CD1c-positive myeloid dendritic cell (primary cell): ENCODE results near the gene SMIM44.
A peak's percentile ranks its signal among the peaks of the same experiment; 100 is the strongest.

Experiments
- DNase-seq: peaks from one replicate; pipeline ENCODE4 v3.0.0-alpha.2; 2016; ENCODE audit errors: extremely low spot score

Gene SMIM44

DNA sequence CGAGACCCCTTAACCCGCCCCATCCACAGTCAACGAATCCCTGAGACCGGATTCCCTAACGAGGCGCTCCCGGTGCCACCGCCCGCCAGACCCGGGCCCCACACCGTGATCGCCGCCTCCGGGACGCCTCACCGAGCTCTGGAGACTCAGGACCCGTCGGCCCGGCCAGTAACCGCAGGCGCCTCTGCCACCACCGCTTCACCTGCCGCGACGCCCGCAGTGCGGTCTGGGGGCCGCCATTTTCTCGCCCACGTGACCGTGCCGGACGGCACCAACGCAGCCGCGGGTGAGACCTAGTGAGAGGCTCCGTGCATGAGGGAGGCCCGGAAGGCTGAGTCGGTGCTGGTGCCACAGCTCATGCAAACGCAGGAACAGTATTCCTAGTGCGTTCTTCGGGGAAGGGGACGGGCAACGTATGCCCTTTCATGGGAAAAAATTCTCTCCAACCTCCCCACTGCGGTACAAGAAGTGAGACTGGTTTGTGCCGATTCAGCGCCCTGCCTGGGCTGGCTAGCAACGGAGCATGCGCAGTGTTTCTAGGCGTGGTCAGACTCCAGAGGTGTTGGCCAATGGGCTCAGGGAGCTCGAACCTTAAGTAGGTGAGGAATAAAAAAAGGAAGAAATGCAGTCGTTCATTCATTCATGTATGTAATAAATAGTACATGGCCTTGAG, 17.3 kb upstream of the SMIM44 start, which contains the start of gene DOHH:
TSS of gene DOHH (minus strand) at position 246 of the 673 bp plus-strand sequence. CDS start 3,860 bp downstream, outside the sequence.
- peak; percentile 98 for DNase-seq

DNA sequence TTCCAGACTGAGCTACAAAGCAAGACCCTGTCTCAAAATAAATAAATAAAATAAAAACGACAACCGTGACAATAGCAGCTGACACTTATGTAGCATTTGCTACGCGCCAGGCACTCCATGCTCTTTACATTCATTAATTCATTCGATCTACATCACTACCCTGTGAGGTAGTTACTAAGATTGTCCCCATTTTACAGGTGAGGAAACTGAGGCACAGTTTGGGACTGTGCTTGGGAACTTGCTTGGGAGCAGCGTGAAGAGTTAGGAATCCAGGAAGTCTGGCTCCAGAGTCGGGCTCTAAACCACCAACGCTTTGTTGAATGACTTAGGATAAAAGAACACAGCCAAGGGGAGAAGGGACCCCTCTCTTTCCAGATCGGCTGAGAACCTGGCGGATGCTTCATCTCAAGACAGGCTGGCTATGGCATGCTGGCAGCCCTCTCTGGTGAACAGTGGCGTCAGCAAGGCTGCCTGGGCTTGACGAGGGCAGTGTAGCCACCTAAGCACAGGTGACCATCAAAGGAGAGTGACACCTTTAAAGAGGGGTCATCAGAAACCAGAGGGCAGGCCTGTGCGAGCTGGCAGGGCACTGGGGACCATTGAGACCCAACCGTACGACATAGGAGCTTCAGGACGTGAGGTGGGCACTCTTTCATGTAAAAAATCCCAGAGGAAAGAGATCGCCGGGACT, 16.6 kb upstream of the SMIM44 start:
- no peak for DNase-seq

DNA sequence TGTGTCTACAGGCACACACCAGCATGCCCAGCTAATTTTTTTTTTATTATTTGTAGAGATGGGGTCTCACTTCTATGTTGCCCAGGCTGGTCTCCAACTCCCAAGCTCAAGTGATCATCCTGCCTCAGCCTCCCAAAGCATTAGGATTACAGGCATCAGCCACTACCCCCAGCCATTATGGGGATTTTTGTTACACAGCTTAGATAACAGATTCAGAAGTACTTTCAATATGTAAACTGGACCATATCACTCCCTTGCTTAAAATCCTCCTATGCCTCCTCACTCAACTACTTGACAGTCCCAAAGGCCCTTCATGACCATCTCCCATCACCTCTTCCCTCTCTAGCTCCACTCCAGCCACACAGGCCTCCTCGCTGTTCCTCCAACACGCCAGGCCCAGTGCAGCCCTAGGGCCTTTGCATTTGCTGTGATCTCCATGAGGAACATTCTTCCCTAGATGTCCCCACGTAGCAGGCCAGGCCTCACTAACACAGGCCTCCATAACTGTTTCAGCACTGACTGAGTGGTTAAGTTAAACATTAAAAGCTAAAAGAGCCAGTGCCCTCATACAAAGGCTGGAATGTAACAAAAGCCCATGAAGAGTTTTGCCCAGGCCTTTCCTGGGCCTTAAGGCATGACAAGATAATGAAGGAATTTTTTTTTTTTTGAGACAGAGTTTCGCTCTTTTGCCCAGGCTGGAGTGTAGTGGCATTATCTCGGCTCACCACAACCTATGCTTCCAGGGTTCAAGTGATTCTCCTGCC, 14.7 kb upstream of the SMIM44 start:
- DNase-seq: no peak

DNA sequence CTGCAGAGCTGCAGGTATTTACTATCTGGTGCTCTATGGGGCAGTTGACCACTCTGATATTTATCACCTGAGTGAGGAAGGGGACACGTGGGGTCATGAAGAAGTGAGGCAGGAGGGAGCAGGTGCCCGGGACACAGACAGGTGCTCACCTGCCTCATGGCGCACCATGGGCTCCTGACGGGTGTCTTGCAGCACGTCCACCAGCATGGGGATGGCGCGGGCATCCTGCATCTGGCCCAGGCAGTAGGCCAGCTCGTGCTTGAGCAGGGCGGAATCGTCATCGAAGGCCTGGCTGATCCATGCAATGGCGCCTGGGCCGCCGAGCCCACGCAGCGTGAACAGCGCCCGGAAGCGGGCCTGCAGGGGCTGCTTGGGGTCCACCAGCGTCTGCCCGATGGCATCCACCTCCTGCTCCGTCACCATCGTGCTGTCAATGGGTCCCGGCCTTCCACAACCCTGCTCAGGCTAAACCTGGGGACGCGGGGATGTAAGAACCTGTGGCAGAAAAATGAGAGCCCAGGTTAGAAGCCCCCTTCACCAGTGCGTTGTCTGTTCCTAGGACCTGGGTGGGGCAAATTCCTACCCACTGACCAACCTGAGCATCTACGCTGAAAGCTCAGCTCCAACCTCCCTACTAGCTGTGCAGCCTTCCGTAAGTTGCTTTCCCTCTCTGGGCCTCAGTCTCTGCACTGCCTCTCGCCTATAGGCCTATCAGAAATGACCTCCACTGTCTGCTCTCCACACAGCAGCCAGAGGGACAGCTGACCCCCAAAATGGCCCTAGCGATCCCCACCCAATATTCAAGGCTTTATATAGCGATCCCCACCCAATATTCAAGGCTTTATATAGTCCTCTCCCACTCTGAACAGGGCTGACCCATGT, 13.4 kb upstream of the SMIM44 start:
- DNase-seq: no peak

DNA sequence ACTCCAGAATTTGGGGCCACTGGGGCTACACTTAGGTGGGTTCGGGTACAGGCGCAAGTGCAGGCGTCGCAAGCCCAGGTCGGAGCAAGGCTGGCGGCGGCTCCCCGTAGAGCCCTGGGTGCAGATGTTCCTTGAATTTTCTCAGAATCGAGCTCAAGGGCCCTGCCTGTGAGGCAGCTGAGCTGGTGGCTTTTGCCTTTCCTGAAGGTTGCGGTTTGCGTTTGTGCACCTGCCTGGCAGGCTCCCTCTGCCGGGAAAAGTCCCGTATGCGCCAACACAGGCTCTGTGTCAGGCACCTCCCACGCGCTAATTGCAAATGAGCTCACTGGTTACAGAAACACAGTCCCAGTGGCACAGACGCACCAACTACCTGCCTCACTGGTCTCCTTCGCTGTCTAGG, 11.3 kb upstream of the SMIM44 start:
- DNase-seq: no peak

DNA sequence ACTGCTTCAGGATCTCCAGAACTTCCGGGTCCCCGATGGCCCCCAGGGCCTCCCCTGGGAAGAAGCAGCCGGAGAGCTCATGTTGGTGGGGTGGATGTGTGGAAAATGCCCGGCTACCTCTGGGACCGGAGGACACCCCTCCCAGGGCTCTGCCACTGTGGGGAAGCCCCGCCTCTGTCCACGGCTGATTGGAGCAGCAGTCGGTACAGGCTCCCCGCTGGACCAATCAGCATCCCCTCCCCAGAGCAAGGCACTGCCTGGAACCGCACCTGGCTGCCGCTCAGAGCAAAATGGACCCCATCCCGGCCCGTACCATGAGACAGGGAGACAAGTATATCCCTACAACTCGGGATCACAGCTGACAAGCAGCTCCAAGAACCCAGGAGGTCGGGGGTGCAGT, 10.8 kb upstream of the SMIM44 start:
- DNase-seq: no peak

DNA sequence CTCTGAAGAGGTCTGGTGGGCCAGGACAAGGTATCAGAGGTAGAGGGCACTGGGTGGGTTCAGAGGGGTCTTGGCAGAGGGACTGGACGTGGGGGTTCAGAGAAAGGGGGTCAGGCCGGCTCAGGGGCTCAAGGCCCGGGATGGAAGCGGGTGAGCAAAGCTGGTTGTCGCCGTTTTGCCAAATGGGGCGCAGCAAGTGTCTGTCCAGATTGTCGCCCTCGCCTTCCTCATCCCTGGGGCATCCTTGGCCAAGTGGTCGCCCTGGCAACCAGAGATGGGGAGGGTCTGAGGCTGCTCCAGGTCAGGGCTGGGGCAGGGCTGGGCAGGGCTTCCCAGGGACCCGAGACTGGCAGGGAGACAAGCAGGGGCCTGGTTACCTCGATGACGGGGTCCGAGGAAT, 10.4 kb upstream of the SMIM44 start:
- DNase-seq: no peak

DNA sequence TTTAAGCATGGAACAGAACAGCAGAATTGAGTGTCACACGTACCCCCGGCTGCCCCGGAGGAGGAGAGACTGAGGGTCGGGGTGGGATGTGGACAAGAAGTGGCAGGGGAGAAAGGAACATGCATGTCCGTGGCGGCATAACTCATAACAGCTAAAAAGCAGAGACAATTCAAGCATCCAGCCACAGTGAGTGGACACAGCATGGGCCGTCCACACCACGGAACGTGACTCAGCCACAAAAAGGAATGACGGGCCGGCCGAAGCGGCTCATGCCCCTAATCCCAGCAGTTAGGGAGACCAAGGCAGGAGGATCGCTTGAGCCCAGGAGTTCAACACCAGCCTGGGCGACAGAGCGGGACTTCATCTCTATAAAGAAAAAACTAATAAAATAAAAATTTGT, 9.7 kb upstream of the SMIM44 start:
- DNase-seq: no peak

DNA sequence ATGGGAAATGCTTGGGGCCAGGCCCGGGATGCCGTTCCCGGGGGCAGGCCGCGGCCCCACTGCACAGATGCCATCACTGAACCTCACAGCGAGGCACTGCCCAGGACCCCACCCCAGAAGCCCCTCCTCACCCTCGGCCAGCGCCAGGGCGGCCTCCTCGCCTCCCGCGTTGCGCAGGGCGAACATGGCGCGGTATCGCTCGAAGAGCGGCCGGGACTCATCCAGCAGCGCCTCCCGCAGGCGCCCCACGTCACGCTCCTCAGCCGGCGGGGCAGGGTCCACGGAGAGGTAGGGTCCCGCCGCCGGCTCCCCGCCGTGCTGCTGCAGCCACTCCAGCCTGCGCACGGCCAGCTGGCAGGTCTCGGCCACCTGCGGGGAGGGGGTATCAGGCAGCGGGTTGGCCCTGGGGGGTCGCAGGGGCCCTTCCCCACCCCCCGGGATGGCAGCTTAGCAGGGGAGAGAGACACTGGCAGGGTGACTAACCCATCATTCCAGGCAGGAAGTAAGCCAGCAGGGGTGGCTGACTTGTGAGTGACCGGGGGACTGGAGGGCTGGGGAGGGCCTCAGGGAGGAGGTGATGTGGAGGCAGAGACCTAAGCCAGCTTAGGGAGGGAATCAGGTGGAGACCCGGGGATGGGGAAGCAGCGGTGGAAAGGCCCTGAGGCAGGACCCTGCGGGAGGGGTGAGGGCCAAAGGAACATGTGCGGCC, 9.0 kb upstream of the SMIM44 start:
- no peak for DNase-seq

DNA sequence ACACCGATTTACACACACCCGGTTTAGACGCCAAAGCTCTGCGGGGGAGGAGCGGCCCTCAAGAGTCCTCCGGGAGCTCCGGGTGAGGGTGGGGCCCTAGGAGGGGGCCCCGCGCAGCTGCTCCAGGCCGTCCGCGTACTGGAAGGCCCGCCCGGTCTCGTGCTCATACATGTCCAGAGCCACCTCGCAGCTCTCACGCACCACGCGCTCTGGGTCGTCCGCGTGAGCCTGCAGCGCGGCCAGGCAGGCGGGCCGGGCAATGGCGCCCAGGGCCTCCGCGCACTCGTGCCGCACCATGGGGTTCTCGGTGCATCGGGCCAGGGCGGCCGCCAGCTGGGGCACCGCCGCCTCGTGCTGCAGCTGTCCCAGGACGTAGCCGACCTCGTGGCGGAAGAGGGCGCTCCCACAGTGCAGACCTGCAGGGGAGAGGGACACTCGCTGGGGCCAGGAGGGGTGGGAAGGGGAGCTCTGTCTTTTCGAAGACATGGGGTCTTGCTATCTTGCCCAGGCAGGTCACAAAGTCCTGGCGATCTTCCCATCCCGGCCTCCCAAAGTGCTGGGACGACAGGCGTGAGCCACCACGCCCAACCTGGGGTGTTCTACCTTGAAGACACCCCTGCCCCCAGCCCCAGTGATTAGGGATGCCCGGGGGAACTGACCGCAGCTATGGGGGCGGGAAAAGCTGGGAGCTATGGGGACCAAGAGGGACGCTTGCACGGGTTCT, 8.3 kb upstream of the SMIM44 start:
- DNase-seq: no peak

DNA sequence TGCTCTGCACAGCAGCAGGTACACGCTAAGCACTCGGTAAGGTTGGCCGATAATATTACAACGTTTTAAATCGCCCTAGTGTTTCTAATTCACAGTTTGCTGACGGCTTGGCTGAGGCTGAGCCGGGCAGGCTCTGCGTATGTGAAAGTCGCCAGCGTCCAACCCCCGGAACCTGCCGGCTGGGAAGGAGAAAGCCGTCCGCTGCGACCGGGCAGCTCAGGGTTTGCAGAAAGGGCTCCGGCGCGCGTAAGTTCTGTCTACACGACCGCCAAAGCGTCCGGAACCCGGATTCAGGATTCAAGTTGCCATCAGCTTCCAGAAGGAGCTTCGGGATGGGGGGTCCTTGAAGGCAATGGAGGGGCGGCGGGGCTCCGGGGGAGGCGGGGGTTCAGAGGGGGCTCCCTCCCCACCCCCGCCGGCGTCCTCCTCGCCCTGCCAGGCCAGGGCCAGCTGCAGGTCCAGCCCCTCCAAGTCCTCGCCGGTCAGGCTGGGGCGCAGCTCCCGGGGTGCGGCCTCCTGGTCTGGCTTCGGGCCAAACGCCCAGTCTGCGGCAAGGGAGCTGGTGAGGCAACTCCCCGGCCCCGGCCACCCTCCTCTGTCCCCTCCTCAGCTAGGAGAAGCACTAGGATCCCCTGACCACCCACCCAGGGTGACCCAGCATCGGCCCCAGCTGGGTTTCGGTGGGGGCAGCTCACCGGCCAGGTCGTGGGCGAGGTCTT, 575 bp downstream of the SMIM44 start:
- DNase-seq: no peak

DNA sequence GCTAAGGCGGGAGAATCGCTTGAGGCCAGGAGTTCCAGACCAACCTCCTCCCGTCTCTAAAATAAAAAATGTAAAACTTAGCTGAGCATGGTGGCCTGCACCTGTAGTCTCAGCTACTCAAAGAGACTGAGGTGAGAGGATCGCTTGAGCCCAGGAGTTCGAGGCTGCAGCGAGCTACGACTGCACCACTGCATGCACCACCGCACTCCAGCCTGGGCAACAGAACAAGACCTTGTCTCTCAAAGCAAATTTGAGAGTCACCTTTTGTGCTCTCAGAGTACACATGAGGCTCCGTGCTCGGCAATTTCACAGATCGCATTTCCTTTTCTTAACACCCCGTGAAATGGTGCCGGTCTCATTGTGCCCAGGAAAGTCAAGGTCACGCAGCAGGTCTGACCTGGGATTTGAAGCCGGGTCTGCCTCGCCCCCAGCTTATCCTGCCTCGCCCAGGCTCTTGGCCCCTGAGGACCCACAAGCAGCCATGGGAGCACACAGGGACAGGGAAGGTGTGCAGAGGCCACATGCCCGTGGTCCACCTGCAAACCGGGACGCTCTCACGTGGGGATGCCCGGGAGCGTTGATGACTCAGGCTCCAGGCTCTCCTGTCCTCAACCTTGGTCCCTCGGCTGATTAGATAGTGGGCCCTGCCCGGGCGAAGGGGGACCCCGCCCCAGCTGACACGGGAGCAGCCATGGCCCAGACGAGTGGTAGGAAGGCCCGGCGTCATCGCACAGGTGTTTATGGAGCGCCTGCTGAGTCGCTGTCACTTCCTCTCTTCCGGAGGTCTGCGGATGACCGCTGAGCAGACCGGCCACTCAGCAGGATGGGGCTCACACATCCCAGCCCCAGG, 1.8 kb downstream of the SMIM44 start:
- DNase-seq: no peak

DNA sequence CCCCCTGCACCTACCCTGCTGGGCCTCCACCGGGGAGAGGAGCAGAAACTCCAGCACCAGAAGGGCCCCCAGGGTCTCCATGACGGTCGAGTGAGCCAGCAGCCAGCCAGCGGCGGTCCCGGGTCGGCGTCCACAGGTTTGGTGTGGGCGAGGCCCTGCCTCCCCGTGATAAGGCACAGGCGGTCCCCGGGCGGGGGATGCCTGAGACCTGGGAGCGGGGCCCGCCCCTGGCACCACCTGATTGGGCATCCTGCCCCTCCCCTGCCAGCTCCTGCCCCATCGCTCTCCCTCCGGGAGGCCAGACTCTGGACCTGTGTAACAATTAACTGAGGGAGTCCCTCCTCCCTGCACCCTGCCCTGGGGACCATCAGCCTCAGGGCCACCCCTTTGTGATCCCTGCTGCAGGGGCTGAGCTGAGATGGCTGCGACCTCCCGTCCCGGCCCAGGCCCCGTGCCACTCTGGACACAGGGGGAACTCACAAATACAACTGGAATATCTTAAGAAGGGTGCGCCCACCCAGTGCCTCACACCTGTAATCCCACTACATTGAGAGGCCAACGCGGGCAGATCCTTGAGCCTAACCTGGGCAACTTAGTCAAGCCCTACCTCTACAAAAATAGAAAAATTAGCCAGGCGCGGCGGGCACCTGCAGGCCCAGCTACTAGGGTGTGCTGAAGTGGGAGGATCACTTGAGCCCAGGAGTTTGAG, 2.7 kb downstream of the SMIM44 start, which contains the start of gene SMIM24:
TSS of gene SMIM24 (minus strand) at position 143 of the 709 bp plus-strand sequence. CDS start at position 81, 62 bp downstream.
- no peak for DNase-seq

DNA sequence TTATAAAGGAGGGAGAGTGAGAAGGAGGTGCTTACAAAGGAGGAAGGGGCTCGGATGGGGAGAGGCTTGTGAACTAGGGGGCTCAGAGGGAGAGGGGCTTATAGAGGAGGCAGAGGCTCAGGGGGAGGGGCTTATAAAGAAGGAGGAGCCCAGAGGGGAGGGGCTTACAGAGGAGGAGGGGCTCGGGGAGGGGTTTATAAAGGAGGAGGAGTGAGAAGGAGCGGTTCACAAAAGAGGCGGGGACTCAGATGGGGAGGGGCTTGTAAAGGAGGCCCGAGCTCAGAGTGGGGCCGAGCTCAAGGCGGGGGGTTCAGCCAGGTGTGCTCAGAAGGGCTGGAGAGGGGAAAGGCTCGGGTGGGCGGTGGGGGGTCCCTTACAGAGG, 3.4 kb downstream of the SMIM44 start:
- no peak for DNase-seq

DNA sequence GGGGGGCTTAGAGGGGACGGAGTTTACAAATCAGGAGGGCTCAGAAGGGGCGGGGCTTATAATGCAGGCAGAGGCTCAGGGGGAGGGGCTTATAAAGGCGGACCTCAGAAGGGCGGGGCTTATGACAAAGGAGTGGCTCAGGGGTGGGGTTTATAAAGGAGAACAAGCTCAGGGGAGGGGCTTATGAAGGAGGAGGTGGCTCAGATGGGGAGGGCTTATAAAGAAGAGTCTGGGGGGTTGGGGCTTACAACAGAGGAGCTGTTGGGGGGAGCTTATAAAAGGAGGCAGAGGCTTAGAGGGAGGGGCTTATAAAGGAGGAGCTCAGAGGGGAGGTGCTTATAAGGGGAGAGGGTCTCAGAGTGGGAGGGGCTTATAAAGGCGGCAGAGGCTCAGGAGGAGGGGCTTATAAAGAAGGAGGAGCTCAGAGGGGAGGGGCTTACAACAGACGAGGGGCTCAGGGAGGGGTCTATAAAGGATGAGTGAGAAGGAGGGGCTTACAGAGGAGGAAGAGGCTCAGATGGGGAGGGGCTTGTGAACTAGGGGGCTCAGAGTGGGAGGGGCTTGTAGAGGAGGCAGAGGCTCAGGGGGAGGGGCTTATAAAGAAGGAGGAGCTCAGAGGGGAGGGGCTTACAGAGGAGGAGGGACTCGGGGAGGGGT, 3.9 kb downstream of the SMIM44 start:
- DNase-seq: peak; percentile 75

DNA sequence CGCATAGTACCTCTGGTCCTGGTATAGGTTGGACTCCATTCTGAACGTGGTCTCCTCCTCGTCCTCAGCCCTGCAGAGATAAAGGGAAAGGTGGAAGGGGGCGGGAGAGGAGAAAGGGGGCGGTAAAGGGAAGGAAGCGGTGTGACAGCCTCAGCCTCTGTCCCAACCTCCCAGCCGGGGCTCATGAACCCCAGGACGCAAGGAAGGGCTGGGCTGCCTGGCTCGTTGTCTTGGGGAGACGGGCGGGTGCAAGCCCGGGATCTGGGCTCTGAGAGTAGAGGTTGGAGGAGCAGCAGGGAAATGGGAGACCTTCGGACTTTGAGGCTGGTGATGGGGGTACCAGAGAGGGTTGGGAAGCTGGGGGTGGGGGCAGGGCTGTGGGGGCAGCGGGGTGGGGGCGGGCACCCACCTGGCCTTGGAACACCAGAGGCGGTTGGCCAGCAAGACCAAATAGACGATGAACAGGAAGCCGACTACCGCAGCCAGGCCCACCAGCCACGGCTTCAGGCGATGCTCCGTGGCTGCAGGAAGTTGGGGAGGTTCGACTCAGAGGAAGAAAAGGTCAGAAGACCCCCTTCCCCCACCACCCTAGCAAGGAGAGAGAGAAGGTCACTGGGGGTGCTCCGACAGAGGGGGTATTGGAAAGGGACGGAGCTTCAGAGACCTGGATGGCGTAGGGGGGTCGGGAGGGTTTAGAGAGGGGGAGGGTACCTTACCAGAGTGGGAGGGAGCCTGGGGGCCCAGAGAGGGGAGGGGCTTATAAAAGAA, 4.6 kb downstream of the SMIM44 start:
- peak; percentile 35 for DNase-seq

DNA sequence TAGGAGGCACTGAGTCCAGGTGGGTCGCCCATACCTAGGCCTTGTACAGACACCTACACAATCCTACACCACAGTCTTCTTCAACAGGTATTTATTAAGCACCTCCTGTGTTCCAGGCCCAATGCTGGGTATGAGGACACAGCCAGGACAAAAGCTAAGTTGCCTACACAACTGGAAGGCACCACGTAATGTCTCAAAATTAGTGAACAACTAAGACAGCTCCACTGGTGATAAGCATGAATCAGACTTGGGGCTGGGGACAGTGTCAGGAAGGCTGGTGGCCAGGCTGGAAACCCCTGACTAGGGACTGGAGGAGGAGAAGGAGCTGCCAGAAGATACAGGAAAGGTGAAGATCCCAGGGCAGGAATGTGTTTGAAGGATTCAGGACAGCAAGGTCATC, 5.3 kb downstream of the SMIM44 start:
- DNase-seq: peak; percentile 9
